PFSK-1 (cell line): Measurements from ENCODE around the gene RALGPS1.

ENCODE experiments used
- FOXP2 ChIP-seq: optimal IDR thresholded peaks from 2 replicates; pipeline ENCODE3; 2011; ENCODE audit warnings: borderline replicate concordance, control low read depth, inconsistent platforms; ENCODE audit not compliant: insufficient read depth; ENCODE audit errors: extremely low read length, extremely low read depth
- POLR2AphosphoS5 ChIP-seq: IDR thresholded peaks from 2 replicates; pipeline ENCODE4 v1.6.1; 2012; ENCODE audit warnings: low read depth, mild to moderate bottlenecking, control low read depth, low read length, moderate library complexity
- REST ChIP-seq, 2 experiments: IDR thresholded peaks; 2 replicates each; pipeline versions ENCODE4 v1.6.1 to v1.8.0; 2011 to 2012; ENCODE audit warnings: low read depth in 2 of 2, low read length in 2 of 2, control low read depth in 1 of 2, inconsistent platforms in 1 of 2, mild to moderate bottlenecking in 1 of 2, moderate library complexity in 1 of 2; ENCODE audit not compliant: insufficient read depth in 1 of 2
- SIN3A ChIP-seq: IDR thresholded peaks from 2 replicates; pipeline ENCODE4 v1.6.1; 2012; ENCODE audit warnings: mild to moderate bottlenecking, low read length, moderate library complexity, borderline replicate concordance; ENCODE audit not compliant: insufficient read depth
- TAF1 ChIP-seq: IDR thresholded peaks from 2 replicates; pipeline ENCODE4 v1.6.1; 2012; ENCODE audit warnings: low read length, control low read depth, borderline replicate concordance; ENCODE audit not compliant: insufficient read depth

GRCh38 chr9:127105805-127106465 lies 191.4 kb downstream of the RALGPS1 start:
- TF ChIP-seq TAF1 (no peak), POLR2AphosphoS5 (no peak), REST (IDR thresholded peaks at IDR 0.05; ENCODE audit: insufficient read depth in 1 of 2, low read depth in 2 of 2, low read length in 2 of 2) (no peak), FOXP2 (no peak), SIN3A (no peak)
